GM23338 (cell line): ENCODE data around the gene MEGF11. TPM values are rescaled to one million over a fixed set of nuclear protein-coding genes. Genes with fewer than 3 reads are reported as not detected.

Source experiments
- ATAC-seq: fragments of 200-7000 bp; cut with Tn5 transposase; 3 replicates; pipeline ENCODE4 v1.9.1; 2020
- DNase-seq: peaks from one replicate; pipeline ENCODE4 v3.0.0-alpha.2; 2015; ENCODE audit warnings: low spot score
- H2AFZ ChIP-seq: fragments of 200-600 bp; sonication (generic); 2 replicates; pipeline ENCODE4 v1.8.0; 2016; ENCODE audit warnings: antibody characterized with exemption, mild to moderate bottlenecking, moderate library complexity
- H3F3A ChIP-seq: fragments of 200-600 bp; sonication (generic); replicated peaks from 2 replicates; pipeline ENCODE4 v1.8.0; 2017; ENCODE audit warnings: antibody characterized with exemption, mixed run types, low read depth
- H3K27ac ChIP-seq: fragments of 200-600 bp; sonication (generic); 2 replicates; pipeline ENCODE4 v1.6.1; 2016; ENCODE audit warnings: low read depth
- H3K27me3 ChIP-seq: fragments of 200-600 bp; sonication (generic); 2 replicates; pipeline ENCODE4 v1.8.0; 2016; ENCODE audit warnings: mild to moderate bottlenecking, mixed run types, moderate library complexity; ENCODE audit not compliant: insufficient read depth
- H3K36me3 ChIP-seq: fragments of 200-600 bp; sonication (generic); 2 replicates; pipeline ENCODE4 v1.8.0; 2016; ENCODE audit warnings: mild to moderate bottlenecking; ENCODE audit not compliant: insufficient read depth
- H3K4me1 ChIP-seq: fragments of 200-600 bp; sonication (generic); 2 replicates; pipeline ENCODE4 v1.8.0; 2016; ENCODE audit warnings: mild to moderate bottlenecking, moderate library complexity; ENCODE audit not compliant: insufficient read depth
- H3K4me2 ChIP-seq: fragments of 200-600 bp; sonication (generic); 2 replicates; pipeline ENCODE4 v1.7.1; 2017; ENCODE audit warnings: mixed run types
- H3K4me3 ChIP-seq: fragments of 200-600 bp; sonication (generic); 2 replicates; pipeline ENCODE4 v1.6.1; 2016; ENCODE audit warnings: mixed run types
- H3K79me2 ChIP-seq: fragments of 200-600 bp; sonication (generic); replicated peaks from 2 replicates; pipeline ENCODE4 v1.8.0; 2017; ENCODE audit warnings: mild to moderate bottlenecking; ENCODE audit not compliant: insufficient read depth
- H3K9me2 ChIP-seq: fragments of 200-600 bp; sonication (generic); 2 replicates; pipeline ENCODE4 v1.8.0; 2017; ENCODE audit not compliant: insufficient read depth
- H4K20me1 ChIP-seq: fragments of 200-600 bp; sonication (generic); replicated peaks from 2 replicates; pipeline ENCODE4 v1.8.0; 2017; ENCODE audit warnings: mild to moderate bottlenecking; ENCODE audit not compliant: insufficient read depth
- H3K27ac Mint-ChIP-seq: 2 replicates; pipeline ENCODE4 v1.8.0; 2020; ENCODE audit warnings: inconsistent platforms, mild to moderate bottlenecking, moderate library complexity, mixed read lengths
- H3K27me3 Mint-ChIP-seq: 3 replicates; pipeline ENCODE4 v1.8.0; 2022; ENCODE audit warnings: low read depth, mild to moderate bottlenecking, moderate library complexity, mixed read lengths, inconsistent platforms; ENCODE audit not compliant: insufficient read depth, poor library complexity
- H3K36me3 Mint-ChIP-seq: 3 replicates; pipeline ENCODE4 v1.8.0; 2021; ENCODE audit warnings: low read depth, mild to moderate bottlenecking, inconsistent platforms, moderate library complexity, mixed read lengths
- H3K4me1 Mint-ChIP-seq: 3 replicates; pipeline ENCODE4 v1.8.0; 2020; ENCODE audit warnings: mild to moderate bottlenecking, inconsistent platforms, mixed read lengths
- H3K4me3 Mint-ChIP-seq: 3 replicates; pipeline ENCODE4 v1.8.0; 2021; ENCODE audit warnings: moderate library complexity, mild to moderate bottlenecking, inconsistent platforms, mixed read lengths
- H3K9me3 Mint-ChIP-seq: 3 replicates; pipeline ENCODE4 v1.8.0; 2020; ENCODE audit warnings: moderate library complexity, mild to moderate bottlenecking, inconsistent platforms, mixed read lengths
- CREB1 ChIP-seq: fragments of 250-450 bp; sonication (Bioruptor Pico); IDR thresholded peaks from 2 replicates; pipeline ENCODE4 v1.5.0; 2020; ENCODE audit warnings: low read depth, mild to moderate bottlenecking, moderate library complexity
- EZH2 ChIP-seq: fragments of 200-600 bp; sonication (generic); IDR thresholded peaks from one replicate; pipeline ENCODE4 v1.8.0; 2017; ENCODE audit warnings: antibody characterized with exemption, mild to moderate bottlenecking, low read depth; ENCODE audit not compliant: unreplicated experiment
- EZH2phosphoT487 ChIP-seq: fragments of 200-600 bp; sonication (generic); IDR thresholded peaks from one replicate; pipeline ENCODE4 v1.8.1; 2018; ENCODE audit warnings: antibody characterized with exemption; ENCODE audit not compliant: unreplicated experiment
- JUNB ChIP-seq: IDR thresholded peaks from one replicate; pipeline ENCODE4 v1.6.1; 2016; ENCODE audit warnings: antibody characterized with exemption; ENCODE audit not compliant: unreplicated experiment
- NANOG ChIP-seq: IDR thresholded peaks from 2 replicates; pipeline ENCODE4 v1.6.1; 2016; ENCODE audit warnings: antibody characterized with exemption, borderline replicate concordance
- POLR2AphosphoS5 ChIP-seq: IDR thresholded peaks from 2 replicates; pipeline ENCODE4 v1.6.1; 2016; ENCODE audit warnings: antibody characterized with exemption, low read depth
- STAT1 ChIP-seq: IDR thresholded peaks from one replicate; pipeline ENCODE4 v1.6.1; 2016; ENCODE audit warnings: antibody characterized with exemption; ENCODE audit not compliant: unreplicated experiment
- ZNF114 ChIP-seq: fragments of 250-450 bp; sonication (Bioruptor Pico); IDR thresholded peaks from 2 replicates; pipeline ENCODE4 v1.5.0; 2020; ENCODE audit warnings: mild to moderate bottlenecking, moderate library complexity
- ZNF331 ChIP-seq: fragments of 250-450 bp; sonication (Bioruptor Pico); IDR thresholded peaks from 2 replicates; pipeline ENCODE4 v1.5.0; 2020; ENCODE audit warnings: low read depth, mild to moderate bottlenecking, moderate library complexity
- polyA plus RNA-seq: library from polyadenylated mRNA; unstranded; fragments of >200 nt; fragmentation: Nextera tagmentation; extraction: Ambion mirVana; gene quantifications from 2 replicates; pipeline ENCODE4 v1.2.1, GENCODE V29; 2016
- total RNA-seq: library from RNA; depleted of rRNA; stranded (reverse); fragments of >200 nt; shearing (Covaris generic); gene quantifications from 2 replicates; pipeline ENCODE4 v1.2.3, GENCODE V29; 2014
- TF ChIP-seq, protein P1 (sequence below): IDR thresholded peaks from 2 replicates; pipeline ENCODE4 v1.6.1; 2016; ENCODE audit warnings: antibody characterized with exemption
- TF ChIP-seq, protein P2 (sequence below), 2 experiments: fragments of 200-600 bp in 1 of 2; sonication (generic) in 1 of 2; conservative IDR thresholded peaks; 2 replicates each; pipeline versions ENCODE4 v1.5.1 to v1.6.1; 2016 to 2017; ENCODE audit warnings: antibody characterized with exemption in 2 of 2, low read depth in 2 of 2, mild to moderate bottlenecking in 2 of 2, moderate library complexity in 1 of 2
- TF ChIP-seq, protein P3 (sequence below): fragments of 250-450 bp; sonication (Bioruptor Pico); IDR thresholded peaks from 2 replicates; pipeline ENCODE4 v1.5.0; 2020; ENCODE audit warnings: mild to moderate bottlenecking, moderate library complexity

MEGF11 gene
- total and polyA plus RNA-seq, 2 experiments from 2014 or later: 1.3 to 1.9 TPM

DNA sequence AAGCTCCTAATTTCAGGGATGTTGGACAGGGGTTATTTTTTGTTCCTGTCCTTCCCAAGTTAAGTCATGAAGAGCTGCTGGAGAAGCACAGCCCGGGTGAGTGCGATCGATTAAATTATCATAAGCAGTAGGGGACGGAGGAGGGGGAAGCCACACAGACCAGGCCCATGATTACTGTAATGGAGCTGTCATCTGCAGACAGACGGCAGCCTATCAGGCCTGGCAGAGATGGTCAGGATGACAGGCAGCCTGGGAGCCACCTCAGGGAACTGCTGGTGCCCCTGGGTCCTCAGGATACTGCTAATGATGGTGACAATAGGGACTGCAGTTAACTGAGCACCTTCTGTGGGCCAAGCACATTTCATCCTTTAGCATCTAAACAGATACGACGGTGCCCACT, 236.6 kb downstream of the MEGF11 start (continued):
- TF ChIP-seq, protein P1, sequence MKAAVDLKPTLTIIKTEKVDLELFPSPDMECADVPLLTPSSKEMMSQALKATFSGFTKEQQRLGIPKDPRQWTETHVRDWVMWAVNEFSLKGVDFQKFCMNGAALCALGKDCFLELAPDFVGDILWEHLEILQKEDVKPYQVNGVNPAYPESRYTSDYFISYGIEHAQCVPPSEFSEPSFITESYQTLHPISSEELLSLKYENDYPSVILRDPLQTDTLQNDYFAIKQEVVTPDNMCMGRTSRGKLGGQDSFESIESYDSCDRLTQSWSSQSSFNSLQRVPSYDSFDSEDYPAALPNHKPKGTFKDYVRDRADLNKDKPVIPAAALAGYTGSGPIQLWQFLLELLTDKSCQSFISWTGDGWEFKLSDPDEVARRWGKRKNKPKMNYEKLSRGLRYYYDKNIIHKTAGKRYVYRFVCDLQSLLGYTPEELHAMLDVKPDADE: no peak
- TF ChIP-seq EZH2: no peak

DNA sequence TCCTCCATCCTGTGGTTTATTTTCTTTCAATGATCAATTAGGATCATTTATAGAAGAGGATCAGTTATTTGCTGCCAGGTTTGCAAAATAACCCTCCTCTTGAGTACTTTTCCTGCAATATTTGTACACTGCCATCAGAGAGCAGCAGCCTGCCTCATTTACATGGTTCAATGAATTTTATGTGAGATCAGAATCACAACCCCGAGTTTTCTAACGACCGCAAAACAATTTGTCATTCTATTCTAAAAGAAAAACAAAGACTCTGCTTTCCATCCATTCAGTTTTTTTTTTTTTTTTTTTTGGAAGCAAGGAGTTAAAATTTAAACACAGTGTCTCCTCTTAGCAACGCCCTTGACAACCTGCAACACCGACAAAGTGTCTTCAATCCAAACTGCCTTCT, 237.4 kb downstream of the MEGF11 start:
- Histone ChIP-seq H3K4me2 (no peak overlapping the region), H3K9me2 (no peaks in the 10 kb centered on the region), H4K20me1 (no peaks in the 10 kb centered on the region), H3K4me1 (peaks cover 16% of the 10 kb centered on the region), H2AFZ (no peak overlapping the region), H3K4me3 (no peak overlapping the region), H3K27me3 (no peaks in the 10 kb centered on the region), H3K79me2 (no peaks in the 10 kb centered on the region), H3F3A (no peaks in the 10 kb centered on the region), H3K27ac (no peak overlapping the region), H3K36me3 (no peaks in the 10 kb centered on the region)
- ATAC-seq: no peak
- no peaks in the 10 kb centered on the region for H3K9me3 Mint-ChIP-seq
- H3K4me3 Mint-ChIP-seq: no peak overlapping the region
- no peak for DNase-seq
- H3K27me3 Mint-ChIP-seq: peaks cover 2% of the 10 kb centered on the region
- no peaks in the 10 kb centered on the region for H3K36me3 Mint-ChIP-seq
- no peak overlapping the region for H3K27ac Mint-ChIP-seq
- peaks cover 35% of the 10 kb centered on the region for H3K4me1 Mint-ChIP-seq
- TF ChIP-seq EZH2phosphoT487 (no peak), EZH2 (no peak), ZNF114 (no peak), ZNF331 (CRISPR knock-in tag) (no peak), STAT1 (no peak), NANOG (no peak), JUNB (no peak), CREB1 (CRISPR knock-in tag) (no peak), POLR2AphosphoS5 (no peak)
- TF ChIP-seq, protein P2, sequence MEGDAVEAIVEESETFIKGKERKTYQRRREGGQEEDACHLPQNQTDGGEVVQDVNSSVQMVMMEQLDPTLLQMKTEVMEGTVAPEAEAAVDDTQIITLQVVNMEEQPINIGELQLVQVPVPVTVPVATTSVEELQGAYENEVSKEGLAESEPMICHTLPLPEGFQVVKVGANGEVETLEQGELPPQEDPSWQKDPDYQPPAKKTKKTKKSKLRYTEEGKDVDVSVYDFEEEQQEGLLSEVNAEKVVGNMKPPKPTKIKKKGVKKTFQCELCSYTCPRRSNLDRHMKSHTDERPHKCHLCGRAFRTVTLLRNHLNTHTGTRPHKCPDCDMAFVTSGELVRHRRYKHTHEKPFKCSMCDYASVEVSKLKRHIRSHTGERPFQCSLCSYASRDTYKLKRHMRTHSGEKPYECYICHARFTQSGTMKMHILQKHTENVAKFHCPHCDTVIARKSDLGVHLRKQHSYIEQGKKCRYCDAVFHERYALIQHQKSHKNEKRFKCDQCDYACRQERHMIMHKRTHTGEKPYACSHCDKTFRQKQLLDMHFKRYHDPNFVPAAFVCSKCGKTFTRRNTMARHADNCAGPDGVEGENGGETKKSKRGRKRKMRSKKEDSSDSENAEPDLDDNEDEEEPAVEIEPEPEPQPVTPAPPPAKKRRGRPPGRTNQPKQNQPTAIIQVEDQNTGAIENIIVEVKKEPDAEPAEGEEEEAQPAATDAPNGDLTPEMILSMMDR (conservative IDR thresholded peaks at IDR 0.05; ENCODE audit: low read depth in 2 of 2): no peak
- TF ChIP-seq, protein P1: no peak
- TF ChIP-seq, protein P3, sequence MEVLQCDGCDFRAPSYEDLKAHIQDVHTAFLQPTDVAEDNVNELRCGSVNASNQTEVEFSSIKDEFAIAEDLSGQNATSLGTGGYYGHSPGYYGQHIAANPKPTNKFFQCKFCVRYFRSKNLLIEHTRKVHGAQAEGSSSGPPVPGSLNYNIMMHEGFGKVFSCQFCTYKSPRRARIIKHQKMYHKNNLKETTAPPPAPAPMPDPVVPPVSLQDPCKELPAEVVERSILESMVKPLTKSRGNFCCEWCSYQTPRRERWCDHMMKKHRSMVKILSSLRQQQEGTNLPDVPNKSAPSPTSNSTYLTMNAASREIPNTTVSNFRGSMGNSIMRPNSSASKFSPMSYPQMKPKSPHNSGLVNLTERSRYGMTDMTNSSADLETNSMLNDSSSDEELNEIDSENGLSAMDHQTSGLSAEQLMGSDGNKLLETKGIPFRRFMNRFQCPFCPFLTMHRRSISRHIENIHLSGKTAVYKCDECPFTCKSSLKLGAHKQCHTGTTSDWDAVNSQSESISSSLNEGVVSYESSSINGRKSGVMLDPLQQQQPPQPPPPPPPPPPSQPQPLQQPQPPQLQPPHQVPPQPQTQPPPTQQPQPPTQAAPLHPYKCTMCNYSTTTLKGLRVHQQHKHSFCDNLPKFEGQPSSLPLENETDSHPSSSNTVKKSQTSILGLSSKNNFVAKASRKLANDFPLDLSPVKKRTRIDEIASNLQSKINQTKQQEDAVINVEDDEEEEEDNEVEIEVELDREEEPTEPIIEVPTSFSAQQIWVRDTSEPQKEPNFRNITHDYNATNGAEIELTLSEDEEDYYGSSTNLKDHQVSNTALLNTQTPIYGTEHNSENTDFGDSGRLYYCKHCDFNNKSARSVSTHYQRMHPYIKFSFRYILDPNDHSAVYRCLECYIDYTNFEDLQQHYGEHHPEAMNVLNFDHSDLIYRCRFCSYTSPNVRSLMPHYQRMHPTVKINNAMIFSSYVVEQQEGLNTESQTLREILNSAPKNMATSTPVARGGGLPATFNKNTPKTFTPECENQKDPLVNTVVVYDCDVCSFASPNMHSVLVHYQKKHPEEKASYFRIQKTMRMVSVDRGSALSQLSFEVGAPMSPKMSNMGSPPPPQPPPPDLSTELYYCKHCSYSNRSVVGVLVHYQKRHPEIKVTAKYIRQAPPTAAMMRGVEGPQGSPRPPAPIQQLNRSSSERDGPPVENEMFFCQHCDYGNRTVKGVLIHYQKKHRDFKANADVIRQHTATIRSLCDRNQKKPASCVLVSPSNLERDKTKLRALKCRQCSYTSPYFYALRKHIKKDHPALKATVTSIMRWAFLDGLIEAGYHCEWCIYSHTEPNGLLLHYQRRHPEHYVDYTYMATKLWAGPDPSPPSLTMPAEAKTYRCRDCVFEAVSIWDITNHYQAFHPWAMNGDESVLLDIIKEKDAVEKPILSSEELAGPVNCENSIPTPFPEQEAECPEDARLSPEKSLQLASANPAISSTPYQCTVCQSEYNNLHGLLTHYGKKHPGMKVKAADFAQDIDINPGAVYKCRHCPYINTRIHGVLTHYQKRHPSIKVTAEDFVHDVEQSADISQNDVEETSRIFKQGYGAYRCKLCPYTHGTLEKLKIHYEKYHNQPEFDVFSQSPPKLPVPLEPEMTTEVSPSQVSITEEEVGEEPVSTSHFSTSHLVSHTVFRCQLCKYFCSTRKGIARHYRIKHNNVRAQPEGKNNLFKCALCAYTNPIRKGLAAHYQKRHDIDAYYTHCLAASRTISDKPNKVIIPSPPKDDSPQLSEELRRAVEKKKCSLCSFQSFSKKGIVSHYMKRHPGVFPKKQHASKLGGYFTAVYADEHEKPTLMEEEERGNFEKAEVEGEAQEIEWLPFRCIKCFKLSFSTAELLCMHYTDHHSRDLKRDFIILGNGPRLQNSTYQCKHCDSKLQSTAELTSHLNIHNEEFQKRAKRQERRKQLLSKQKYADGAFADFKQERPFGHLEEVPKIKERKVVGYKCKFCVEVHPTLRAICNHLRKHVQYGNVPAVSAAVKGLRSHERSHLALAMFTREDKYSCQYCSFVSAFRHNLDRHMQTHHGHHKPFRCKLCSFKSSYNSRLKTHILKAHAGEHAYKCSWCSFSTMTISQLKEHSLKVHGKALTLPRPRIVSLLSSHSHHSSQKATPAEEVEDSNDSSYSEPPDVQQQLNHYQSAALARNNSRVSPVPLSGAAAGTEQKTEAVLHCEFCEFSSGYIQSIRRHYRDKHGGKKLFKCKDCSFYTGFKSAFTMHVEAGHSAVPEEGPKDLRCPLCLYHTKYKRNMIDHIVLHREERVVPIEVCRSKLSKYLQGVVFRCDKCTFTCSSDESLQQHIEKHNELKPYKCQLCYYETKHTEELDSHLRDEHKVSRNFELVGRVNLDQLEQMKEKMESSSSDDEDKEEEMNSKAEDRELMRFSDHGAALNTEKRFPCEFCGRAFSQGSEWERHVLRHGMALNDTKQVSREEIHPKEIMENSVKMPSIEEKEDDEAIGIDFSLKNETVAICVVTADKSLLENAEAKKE (CRISPR knock-in tag): no peak
